Measurements from ENCODE around the gene TMEM131. TPM values are rescaled to one million over a fixed set of nuclear protein-coding genes. Genes with fewer than 3 reads are reported as not detected.

Gene TMEM131
- total RNA-seq, 1 experiment from 2014 or later = 21.9 TPM

DNA sequence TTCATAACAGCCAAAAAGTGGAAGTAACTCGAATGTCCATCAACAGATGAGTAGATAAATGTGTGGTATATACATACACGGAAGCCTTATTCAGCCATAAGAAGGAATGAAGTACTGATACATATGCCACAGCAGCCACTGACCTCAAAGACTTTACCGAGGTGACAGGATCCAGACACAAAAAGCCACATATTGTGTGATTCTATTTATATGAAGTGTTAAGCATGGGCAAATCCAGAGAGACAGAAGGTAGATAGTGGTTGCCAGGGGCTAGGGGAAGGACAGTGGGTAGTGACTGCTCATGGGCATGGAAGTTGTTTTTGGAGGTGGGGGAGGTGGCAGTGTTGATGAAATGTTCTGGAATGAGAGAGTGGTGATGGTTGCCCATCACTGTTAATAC lies 248.5 kb downstream of the TMEM131 start:
- H3K27ac Mint-ChIP-seq = no peak overlapping the region

DNA sequence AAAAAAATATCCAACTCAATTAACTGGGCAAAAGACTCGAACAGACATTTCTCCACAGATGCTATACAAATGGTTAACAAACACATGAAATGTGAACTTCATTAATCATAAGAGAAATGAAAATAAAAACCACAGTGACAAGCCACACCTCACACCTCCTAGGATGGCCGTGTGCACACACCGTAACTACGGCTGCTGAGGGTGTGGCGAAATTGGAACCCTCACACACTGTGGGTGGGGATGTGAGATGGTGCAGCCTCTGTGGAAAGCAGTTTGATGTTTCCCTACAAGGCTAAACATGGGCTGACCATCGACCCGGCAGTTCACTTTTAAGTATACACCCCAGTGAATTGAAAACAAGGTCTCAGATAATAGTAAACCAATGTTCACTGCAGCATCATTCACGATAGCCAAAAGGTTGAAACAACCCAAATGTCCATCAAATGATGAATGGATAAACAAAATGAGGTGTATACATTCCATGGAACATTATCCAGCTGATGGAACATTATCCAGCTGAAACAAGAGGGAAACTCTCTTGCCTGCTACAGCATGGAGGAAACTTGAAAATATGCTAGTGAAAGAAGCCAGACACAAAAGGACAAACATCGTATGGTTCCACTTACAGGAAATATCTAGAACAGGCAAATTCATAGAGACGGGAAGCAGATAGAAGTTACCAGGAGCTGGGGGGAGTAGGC lies 250.1 kb downstream of the TMEM131 start:
- H3K9me3 Mint-ChIP-seq = no peaks in the 10 kb centered on the region
- peaks cover 30% of the 10 kb centered on the region for H3K4me1 Mint-ChIP-seq
- H3K4me3 Mint-ChIP-seq = no peak overlapping the region
- no peaks in the 10 kb centered on the region for H3K36me3 Mint-ChIP-seq
- DNase-seq (ENCODE audit: low spot score) (no peak), ATAC-seq (no peak)
- H3K27ac Mint-ChIP-seq = no peak overlapping the region
- ChIA-PET CTCF (interaction anchor here (0.7 to 1.6 kb wide), 2 partner anchors 36 to 46 kb away, joined by 3 to 5 read pairs; no protein-coding TSS in a partner anchor), POLR2A (no interaction called here)
- no peaks in the 10 kb centered on the region for H3K27me3 Mint-ChIP-seq (ENCODE audit: low read depth)
- TF ChIP-seq, protein P1, sequence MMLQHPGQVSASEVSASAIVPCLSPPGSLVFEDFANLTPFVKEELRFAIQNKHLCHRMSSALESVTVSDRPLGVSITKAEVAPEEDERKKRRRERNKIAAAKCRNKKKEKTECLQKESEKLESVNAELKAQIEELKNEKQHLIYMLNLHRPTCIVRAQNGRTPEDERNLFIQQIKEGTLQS (CRISPR knock-in tag; conservative IDR thresholded peaks at IDR 0.05) = no peak
- no peak for TF ChIP-seq ZNF416 (CRISPR knock-in tag; IDR thresholded peaks at IDR 0.05)
- TF ChIP-seq NFE2L1 (CRISPR knock-in tag; IDR thresholded peaks at IDR 0.05) = no peak
- no peak for TF ChIP-seq TEAD4 (CRISPR knock-in tag; IDR thresholded peaks at IDR 0.05)
- no peak for TF ChIP-seq ZNF232 (CRISPR knock-in tag; IDR thresholded peaks at IDR 0.05)
- no peak for TF ChIP-seq CREM (CRISPR knock-in tag; IDR thresholded peaks at IDR 0.05)
- TF ChIP-seq, protein P2, sequence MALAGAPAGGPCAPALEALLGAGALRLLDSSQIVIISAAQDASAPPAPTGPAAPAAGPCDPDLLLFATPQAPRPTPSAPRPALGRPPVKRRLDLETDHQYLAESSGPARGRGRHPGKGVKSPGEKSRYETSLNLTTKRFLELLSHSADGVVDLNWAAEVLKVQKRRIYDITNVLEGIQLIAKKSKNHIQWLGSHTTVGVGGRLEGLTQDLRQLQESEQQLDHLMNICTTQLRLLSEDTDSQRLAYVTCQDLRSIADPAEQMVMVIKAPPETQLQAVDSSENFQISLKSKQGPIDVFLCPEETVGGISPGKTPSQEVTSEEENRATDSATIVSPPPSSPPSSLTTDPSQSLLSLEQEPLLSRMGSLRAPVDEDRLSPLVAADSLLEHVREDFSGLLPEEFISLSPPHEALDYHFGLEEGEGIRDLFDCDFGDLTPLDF (CRISPR knock-in tag; IDR thresholded peaks at IDR 0.05) = no peak
- TF ChIP-seq SP1 (CRISPR knock-in tag; conservative IDR thresholded peaks at IDR 0.05) = no peak

More for the DNA sequence above, 248.5 kb downstream of the TMEM131 start:
- Mint-ChIP-seq H3K36me3 (no peaks in the 10 kb centered on the region), H3K4me3 (no peak overlapping the region), H3K27me3 (ENCODE audit: low read depth) (no peaks in the 10 kb centered on the region), H3K4me1 (peaks cover 31% of the 10 kb centered on the region), H3K9me3 (no peaks in the 10 kb centered on the region; the same call in 1 of the 2 replicates)
- ATAC-seq (no peak), DNase-seq (ENCODE audit: low spot score) (no peak)
- POLR2A ChIA-PET = no interaction called here
- TF ChIP-seq SP1 (CRISPR knock-in tag; conservative IDR thresholded peaks at IDR 0.05) = no peak
- CTCF ChIA-PET = interaction anchor here (0.6 to 4.9 kb wide), 3 partner anchors 19 to 48 kb away, joined by 3 to 67 read pairs (median 5); no protein-coding TSS in a partner anchor

DNA sequence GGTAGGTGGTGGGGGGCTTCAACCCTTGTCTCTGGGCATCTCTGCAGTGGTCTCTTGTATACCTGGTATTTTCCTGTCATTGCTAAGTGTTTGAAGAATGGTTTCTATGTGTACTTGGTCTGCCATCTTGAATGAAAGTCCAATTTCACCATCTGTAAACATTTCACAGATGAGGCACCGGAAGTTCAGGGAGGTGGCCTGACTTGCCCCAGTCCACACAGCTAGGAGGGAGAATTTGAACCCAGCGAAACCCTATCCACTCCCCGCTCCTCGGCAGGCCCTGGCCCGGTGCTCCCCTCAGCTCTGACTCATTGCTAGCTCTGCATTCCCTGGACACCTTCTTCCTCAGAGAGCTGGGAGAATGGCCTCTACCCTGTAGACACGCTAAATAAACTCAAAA lies 251.8 kb downstream of the TMEM131 start:
- ATAC-seq = no peak
- H3K27ac Mint-ChIP-seq = no peak overlapping the region

More for the DNA sequence above, 251.8 kb downstream of the TMEM131 start:
- H3K4me3 Mint-ChIP-seq = no peak overlapping the region
- H3K4me1 Mint-ChIP-seq = peaks cover 26% of the 10 kb centered on the region
- TF ChIP-seq ZNF219 (CRISPR knock-in tag; IDR thresholded peaks at IDR 0.05; ENCODE audit: borderline replicate concordance) = no peak
- TF ChIP-seq, protein P3, sequence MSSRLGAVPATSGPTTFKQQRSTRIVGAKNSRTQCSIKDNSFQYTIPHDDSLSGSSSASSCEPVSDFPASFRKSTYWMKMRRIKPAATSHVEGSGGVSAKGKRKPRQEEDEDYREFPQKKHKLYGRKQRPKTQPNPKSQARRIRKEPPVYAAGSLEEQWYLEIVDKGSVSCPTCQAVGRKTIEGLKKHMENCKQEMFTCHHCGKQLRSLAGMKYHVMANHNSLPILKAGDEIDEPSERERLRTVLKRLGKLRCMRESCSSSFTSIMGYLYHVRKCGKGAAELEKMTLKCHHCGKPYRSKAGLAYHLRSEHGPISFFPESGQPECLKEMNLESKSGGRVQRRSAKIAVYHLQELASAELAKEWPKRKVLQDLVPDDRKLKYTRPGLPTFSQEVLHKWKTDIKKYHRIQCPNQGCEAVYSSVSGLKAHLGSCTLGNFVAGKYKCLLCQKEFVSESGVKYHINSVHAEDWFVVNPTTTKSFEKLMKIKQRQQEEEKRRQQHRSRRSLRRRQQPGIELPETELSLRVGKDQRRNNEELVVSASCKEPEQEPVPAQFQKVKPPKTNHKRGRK (CRISPR knock-in tag; IDR thresholded peaks at IDR 0.05; ENCODE audit: borderline replicate concordance) = no peak
- no peak for TF ChIP-seq IRF2 (CRISPR knock-in tag; IDR thresholded peaks at IDR 0.05; ENCODE audit: borderline replicate concordance, low read depth)
- no peak for TF ChIP-seq ZNF138 (CRISPR knock-in tag; conservative IDR thresholded peaks at IDR 0.05)
- no peak for TF ChIP-seq CBFB (CRISPR knock-in tag; IDR thresholded peaks at IDR 0.05; ENCODE audit: low read depth)
- no peak for TF ChIP-seq ZNF416 (CRISPR knock-in tag; IDR thresholded peaks at IDR 0.05)
- TF ChIP-seq, protein P4, sequence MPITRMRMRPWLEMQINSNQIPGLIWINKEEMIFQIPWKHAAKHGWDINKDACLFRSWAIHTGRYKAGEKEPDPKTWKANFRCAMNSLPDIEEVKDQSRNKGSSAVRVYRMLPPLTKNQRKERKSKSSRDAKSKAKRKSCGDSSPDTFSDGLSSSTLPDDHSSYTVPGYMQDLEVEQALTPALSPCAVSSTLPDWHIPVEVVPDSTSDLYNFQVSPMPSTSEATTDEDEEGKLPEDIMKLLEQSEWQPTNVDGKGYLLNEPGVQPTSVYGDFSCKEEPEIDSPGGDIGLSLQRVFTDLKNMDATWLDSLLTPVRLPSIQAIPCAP (CRISPR knock-in tag; IDR thresholded peaks at IDR 0.05) = no peak
- TF ChIP-seq, protein P5, sequence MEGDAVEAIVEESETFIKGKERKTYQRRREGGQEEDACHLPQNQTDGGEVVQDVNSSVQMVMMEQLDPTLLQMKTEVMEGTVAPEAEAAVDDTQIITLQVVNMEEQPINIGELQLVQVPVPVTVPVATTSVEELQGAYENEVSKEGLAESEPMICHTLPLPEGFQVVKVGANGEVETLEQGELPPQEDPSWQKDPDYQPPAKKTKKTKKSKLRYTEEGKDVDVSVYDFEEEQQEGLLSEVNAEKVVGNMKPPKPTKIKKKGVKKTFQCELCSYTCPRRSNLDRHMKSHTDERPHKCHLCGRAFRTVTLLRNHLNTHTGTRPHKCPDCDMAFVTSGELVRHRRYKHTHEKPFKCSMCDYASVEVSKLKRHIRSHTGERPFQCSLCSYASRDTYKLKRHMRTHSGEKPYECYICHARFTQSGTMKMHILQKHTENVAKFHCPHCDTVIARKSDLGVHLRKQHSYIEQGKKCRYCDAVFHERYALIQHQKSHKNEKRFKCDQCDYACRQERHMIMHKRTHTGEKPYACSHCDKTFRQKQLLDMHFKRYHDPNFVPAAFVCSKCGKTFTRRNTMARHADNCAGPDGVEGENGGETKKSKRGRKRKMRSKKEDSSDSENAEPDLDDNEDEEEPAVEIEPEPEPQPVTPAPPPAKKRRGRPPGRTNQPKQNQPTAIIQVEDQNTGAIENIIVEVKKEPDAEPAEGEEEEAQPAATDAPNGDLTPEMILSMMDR (IDR thresholded peaks at IDR 0.05) = no peak
- TF ChIP-seq, protein P6, sequence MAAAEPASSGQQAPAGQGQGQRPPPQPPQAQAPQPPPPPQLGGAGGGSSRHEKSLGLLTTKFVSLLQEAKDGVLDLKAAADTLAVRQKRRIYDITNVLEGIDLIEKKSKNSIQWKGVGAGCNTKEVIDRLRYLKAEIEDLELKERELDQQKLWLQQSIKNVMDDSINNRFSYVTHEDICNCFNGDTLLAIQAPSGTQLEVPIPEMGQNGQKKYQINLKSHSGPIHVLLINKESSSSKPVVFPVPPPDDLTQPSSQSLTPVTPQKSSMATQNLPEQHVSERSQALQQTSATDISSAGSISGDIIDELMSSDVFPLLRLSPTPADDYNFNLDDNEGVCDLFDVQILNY (CRISPR knock-in tag; IDR thresholded peaks at IDR 0.05) = no peak
- ChIA-PET CTCF (interaction anchor here (1.2 to 1.3 kb wide), 2 partner anchors 34 to 44 kb away, joined by 6 to 7 read pairs; no protein-coding TSS in a partner anchor), POLR2A (no interaction called here)
- no peaks in the 10 kb centered on the region for H3K9me3 Mint-ChIP-seq
- H3K27me3 Mint-ChIP-seq (ENCODE audit: low read depth) = no peaks in the 10 kb centered on the region
- H3K36me3 Mint-ChIP-seq = no peaks in the 10 kb centered on the region
- no peak for DNase-seq (ENCODE audit: low spot score)

Data from WTC11 (cell line).